CD4-positive, alpha-beta T cell treated with Interleukin-4 for 1 hour (primary cell): ENCODE results near the gene CFAP46.
A peak's percentile ranks its signal among the peaks of the same experiment; 100 is the strongest.
"Not testable (repeated sequence)": the region's sequence is repeated elsewhere in the genome, so short reads cannot be mapped to it uniquely, and the experiment has no call there.

Experiments used
- DNase-seq, 2 donors: peaks; one replicate each; pipeline ENCODE4 v3.0.0-alpha.2; 2020 to 2022

The CFAP46 gene

GRCh38 chr10:132979491-132980425, 37.4 kb upstream of the CFAP46 start:
- DNase-seq: no peak

DNA sequence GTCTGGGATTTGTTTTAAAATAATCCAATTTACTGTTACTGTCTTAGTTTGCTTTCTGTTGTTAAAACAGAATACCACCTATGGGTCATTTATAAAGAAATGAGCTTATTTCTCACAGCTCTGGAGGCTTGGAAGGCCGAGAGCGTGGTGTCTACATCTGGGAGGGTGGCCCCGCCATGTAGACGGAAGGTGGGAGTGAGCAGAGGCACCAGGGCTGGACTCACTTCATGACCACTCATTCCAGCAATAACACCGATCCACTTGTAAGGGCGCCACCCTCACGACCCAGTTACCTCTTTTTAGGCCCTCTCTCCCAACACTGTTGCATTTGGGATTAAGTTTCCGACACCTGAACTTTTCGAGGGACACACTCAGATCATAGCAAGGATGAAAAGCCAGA, 36.2 kb upstream of the CFAP46 start:
- no peak for DNase-seq

DNA sequence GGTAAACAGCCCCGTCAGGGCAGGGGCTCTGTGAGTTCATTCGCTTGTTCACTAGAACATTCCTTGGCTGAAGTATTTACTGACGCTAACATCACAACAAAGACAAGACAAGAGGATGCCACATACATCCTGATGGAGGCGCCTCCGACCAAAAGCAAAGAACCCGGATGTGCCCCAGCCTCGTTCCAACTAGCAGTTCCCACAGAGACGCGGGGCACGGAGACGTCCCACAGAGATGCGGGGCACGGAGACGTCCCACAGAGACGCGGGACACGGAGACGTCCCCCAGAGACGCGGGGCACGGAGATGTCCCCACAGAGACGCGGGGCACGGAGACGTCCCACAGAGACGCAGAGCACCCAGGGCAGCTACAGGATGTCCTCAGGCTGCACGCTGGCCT, 35.4 kb upstream of the CFAP46 start:
- no peak for DNase-seq

DNA sequence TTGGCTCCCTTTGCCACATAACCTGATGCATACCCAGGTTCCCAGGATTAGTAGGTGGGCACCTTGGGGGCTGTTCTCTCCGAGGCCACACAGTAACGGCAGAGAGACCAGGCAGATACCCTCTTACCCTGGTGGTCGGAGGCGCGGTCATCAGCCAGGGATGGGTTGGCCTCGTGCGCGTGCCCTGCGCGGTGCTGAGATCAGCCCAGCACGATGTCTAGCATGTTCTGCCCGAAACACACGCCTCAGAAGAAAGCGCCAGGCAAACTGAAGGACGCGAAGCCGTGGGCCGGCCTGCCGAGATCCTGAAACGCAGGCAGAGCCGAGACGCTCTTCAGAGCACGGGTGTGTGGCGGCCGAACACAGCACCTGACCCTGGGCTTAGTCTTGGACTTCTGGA, 34.7 kb upstream of the CFAP46 start:
- DNase-seq: no peak

DNA sequence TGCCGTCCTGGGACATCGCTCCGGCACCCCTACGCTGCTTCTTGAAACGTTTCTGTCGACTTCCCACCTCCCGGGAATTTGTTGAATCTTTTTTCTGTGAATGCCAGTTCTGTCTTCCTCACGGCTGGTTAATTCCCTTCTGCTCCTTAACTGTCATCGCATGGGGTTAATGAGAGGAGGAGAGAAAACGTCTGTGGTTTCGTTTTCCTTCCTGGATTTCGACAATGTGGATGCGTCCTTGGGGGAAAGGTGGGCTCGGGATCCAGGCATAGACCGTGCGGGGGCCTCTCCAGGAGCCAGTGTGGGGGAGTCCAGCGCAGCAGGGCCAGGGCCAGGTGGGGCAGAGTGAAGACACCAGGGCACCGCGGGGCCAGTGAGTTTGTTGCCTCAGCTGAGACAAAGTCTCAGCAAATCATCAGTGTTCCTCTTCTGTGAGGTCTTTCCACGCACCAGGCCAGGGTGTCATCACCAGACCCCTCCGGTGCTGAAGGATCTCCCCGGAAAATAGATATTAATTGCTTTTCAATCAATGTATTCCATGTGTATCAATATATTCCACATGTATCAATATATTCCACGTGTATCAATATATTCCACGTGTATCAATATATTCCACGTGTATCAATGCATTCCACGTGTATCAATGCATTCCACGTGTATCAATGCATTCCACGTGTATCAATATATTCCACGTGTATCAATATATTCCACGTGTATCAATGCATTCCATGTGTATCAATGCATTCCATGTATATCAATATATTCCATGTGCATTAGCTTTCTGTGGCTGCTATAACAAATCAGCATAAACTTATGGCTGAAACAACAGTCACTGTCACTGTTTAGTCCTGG, 33.7 kb upstream of the CFAP46 start:
- no peak for DNase-seq

DNA sequence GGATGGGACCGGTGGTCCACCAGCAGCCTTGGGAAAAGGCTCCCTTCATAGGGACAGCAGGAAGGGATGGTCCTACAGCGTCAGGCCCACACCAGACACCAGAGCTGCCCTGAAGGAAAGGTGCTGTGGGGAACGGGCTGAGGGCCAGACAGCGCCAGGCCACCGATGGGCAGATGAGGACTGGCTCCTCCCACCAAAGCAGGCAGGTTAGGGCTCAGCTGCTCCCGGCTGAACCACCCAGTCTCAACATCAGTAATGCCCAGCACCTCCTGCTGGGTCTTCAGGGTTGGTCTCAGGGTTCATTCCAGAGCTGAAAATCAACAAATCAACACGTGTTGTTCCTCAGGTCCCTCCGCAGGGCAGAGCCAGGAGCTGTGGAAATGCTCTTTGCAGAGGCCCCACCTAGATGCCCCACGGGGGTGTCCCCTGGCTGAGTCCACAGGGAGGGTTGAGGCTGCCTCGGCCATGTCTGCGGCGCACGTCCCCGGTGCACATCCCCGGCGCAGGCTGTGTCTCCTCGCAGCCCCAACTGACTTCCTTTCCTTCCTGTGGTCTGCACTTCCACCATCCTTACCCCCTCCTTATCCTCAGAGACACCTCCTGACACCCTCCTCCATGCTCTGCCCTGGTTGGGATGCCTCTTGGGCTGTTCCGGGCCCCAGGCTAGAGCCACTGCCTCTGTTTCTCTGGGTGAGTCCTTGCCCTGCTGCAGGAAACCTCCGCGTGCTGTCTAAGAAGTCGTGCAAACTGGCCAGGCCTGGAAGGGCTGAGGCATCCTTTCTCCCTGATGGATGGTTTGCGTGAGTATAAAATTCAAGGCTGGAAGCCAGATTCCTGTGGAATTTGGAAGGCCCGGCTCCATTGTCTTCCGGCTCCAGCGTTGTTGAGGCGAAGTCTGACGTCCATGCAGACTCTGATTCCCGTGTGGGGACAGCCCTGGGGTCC, 32.8 kb upstream of the CFAP46 start:
- no peak for DNase-seq

DNA sequence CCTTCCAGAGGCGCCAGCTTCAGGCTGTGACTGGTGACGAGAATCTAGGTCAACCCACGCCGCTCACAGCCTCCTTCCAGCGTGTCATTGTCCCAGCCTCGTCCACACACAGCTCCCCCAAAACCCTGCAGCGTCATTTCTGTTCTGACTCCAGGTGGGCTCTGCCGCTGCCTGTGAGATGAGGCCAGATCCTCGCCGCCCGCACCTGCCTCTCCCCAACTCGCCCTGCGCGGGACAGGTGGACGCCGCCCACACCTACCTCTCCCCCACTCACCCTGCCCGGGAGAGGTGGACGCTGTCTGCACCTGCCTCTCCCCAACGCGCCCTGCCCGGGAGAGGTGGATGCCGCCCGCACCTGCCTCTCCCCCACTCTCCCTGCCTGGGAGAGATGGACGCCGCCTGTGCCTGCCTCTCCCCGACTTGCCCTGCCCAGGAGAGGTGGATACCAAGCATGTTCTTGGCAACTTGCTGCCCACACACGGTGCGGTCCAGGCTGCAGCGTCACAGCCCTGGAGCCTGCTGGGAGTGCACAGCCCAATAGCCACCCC, 32.0 kb upstream of the CFAP46 start:
- no peak for DNase-seq

DNA sequence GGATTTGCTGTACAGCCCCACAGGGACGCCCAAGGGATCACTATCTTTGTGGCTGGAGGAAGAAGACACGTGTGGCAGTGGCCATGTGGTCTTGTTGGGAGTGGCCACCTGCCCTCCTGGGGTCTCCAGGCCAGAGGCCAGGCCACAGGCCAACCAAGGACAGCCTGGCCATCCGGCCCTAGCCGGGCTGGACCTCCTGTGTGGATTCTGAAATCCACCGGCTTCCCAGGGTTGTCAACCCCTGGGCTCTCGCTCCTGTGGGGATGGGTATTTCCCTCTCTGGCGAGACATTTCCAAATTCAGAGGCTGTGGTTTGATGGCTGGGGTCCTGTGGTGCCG, 31.5 kb upstream of the CFAP46 start:
- DNase-seq: no peak

GRCh38 chr10:132972986-132973902, 30.9 kb upstream of the CFAP46 start:
- no peak for DNase-seq

DNA sequence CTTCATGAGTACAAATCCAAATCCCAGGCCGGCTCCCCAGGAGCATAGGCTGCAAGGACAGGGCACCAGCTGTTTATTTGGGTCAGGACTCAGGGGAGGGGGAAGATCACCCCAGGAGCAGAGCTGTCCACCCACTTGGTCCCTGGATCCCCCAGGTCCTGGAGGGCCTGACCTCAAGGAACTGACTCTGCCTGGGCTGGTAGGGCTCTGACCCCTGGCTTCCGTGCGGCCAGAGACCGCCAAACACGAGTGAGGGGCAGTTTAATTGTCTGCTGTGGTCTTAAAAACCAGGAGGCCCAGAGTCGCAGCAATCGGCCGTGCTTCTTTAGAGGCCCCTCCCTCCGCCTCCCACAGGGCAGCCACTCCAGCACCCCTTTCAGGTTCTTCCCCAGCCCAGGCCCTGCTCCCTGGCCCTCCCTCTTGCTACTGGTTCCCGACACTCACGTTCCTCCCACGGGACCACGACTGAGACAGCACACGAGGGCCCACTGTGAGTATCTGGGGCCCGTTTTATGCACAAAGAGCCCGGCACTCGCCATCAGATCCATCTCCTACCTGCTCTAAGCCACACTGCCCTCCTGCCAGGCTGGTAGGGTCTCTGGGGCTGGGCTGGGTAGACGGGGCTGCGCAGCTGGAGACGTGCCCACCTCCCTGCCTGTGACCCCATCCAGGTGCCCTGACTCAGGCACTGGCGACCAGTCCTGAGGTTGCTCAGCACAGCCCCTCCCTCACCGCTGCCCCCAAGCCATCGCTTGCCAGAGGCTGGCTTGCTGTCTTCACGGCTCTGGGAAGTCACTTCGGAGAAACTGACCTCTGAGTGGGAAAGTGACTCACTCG, 30.0 kb upstream of the CFAP46 start:
- no peak for DNase-seq

DNA sequence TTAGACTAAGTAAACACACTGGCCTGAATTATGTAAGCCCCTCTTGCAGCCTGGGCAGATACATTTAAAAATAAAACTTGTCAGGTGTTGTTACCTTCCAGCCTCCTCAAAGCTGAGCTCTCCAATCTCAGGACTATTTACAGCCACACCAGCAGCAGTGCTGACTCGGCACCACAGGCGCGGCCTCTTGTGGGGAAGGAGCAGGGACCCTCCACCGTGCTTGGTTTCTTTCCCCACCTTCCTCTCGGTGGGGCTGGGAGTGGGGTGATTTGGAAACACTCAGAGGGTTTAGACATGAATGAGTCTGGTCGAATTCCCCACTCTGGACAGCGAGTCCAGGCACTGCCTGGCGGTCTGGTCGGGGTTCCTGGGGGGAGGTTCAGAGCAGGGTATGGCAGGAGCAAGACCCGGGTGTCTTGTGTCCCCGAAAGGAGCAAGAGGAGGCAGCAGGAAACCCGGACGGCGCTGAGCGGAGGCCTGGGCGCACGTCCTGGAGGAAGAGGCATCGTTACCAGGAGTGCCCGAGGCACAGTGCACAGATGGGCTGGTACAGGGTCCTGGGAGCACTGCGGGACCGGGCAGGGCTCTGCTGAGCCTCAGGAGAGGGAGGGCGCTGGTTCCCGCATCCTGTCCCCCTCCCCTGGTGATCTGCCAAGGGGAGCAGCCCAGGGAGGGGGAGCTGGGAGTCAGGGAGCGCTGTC, 29.2 kb upstream of the CFAP46 start:
- DNase-seq: no peak

- no peak for DNase-seq
Measured at GRCh38 chr10:132970641-132971438, 28.5 kb upstream of the CFAP46 start.

DNA sequence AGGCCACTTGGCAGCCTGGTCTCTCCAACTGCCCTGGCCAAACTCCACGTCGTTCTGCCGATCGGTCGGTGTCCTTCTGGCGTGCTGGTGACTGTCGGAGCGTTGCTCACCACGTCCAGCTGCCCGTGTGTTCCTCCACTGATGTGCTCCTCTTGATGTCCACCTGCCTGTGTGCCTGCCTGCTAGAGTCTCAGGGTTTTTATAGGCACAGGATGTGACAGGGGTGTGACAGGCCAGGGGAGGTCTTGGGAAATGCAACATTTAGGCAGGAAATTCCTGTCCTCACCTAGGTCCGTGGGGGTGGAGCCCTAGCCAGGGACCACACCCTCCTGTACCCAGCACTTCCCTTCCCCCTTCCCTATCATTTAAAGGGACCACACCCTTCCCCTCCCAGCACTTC, 25.2 kb upstream of the CFAP46 start:
- DNase-seq: peak; percentile 5 to 20

DNA sequence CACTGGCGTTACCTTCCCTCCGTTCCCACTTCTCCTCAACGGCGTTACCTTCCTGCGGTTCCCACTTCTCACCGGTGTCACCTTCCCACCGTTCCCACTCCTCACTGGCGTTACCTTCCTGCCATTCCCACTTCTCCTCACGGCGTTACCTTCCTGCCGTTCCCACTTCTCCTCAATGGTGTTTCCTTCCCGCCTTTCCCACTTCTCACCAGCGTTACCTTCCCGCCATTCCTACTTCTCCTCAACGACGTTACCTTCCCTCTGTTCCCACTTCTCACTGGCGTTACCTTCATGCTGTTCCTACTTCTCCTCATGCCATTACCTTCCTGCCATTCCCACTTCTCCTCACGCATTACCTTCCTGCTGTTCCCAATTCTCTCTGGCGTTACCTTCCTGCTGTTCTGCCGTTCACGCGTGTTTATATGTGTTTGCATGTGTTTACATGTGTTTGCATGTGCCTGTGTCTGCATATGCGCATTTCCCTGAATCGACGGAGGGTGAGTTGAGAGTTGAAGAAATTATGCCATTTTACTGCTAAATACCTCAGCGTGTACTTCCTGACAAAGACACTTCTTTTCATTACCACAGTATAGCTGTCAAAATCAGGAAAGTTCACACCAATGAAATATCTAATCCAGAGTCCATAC, 23.2 kb upstream of the CFAP46 start:
- DNase-seq: no peak

GRCh38 chr10:132964707-132965410, 22.5 kb upstream of the CFAP46 start:
- DNase-seq: not testable (repeated sequence)

DNA sequence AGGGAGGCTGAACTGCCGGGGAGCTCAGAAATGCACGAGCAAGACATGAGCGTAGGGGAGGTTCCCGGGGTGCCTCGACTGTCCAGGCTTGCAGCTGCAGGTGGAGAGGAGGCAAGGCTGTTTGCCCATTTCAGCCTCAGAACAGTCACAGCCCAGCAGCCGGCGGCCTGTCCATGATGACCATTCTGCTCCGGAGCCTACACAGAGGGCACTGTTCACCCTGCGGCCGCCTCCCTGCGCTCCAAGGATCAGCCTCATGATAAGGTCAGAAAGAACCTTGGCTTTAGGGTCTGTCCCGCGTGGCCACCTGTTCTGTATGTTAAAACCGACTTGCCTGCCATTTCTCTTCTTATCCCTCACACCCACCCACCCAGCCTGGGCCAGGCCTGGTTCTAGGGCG, 21.9 kb upstream of the CFAP46 start:
- DNase-seq: no peak

DNA sequence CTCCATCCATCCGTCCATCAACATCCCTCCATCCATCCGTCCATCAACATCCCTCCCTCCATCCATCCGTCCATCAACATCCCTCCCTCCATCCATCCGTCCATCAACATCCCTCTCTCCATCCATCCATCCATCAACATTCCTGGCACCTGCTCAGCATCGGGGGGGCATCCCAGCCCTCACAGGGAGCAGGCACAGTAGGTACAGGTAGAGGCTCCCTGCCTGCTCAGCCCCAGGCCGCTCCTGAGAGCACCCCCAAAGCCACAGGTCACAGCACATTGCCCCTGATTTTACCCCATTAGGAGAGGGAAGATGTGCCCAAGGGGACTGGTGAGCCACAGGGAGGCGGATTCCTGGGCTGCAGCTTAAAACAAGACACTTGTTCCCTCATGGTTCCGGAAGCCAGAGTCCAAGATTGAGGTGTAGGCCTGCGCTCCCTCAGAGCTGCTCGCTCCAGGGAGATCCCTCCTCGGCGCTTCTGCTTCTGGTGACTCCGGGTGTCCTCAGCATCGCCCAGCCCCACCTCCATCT, 21.1 kb upstream of the CFAP46 start:
- DNase-seq: no peak
